NCI-H2107 (cell line): ENCODE data around the gene DMPK.
"Not testable (repeated sequence)": the region's sequence is repeated elsewhere in the genome, so short reads cannot be mapped to it uniquely, and the experiment has no call there.

ENCODE experiments used
- DNase-seq: peaks from one replicate; lab custom pipeline; 2025; lab: John Stamatoyannopoulos, UW

The DMPK gene

DNA sequence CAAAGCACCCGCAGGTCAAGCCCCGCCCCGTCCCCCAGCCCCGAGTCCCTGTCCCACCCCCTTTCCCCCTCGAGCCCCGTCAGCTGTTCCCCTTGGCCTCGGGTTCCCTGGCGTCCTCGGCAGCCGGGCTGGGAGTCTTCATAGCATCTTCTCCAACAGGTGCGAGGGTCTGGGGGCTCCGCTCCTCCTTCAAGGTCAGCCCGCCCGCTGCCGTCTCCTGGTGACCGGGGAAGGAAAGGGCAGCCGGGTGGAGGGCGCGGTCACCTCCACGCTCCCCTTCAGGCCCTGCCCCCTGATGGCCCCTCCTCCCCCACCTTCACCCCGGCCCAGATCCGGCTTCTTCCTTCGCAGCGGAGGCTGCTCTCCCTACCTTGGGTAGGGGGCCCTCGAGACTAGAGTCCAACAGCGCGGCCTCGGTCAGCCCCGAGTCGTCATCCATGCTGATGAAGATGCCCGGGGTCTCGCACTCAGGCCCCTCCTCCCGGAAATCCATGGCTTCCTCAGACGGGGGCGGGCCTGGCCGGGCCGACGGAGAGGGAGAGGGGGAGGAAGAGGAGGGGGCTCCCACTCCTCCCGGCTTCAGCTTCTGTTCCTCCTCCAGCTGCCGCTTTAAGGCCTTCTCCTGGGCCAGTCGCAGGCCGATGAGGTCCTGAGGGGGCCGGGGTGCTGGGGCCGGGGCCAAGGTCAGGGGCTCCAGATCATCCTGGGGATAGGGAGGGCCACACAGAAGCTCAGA is 33.4 kb upstream of the DMPK start:
- no peak for DNase-seq

DNA sequence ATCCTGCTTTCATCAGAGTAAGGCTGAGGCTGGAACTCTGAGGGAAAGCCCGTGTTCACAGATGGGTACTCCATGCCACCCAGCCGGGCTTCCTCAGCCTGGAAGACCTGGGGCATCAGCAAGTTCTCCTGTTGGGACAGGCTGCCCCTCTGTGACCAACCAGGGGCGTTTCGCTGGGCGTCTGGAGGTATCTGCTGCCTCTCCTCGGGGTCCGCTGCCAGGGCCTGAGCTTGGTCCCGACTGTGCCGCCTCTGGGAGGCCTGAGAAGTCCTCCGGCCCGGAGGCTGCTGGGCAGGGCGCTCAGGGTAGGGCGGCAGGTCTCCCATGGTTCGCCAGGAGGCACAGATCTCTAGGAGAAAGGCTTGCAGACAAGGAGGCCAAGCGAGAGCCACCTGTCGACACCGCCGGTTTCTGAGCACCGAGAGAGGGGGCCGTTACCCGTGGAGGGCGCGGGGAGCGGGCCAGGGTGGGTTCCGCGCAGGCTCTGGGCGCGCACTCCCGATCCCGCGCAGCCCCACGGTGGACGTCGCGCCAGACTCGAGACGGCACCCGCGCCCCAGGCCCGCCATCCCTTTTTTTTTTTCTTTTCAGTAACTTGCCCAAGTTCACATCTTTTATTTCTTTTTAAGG is 32.7 kb upstream of the DMPK start, which contains the start of gene RSPH6A:
Gene RSPH6A, minus strand, starts transcription at position 458 of the 630 bp plus-strand sequence. Its CDS starts 132 bp downstream, at position 326.
- no peak for DNase-seq

DNA sequence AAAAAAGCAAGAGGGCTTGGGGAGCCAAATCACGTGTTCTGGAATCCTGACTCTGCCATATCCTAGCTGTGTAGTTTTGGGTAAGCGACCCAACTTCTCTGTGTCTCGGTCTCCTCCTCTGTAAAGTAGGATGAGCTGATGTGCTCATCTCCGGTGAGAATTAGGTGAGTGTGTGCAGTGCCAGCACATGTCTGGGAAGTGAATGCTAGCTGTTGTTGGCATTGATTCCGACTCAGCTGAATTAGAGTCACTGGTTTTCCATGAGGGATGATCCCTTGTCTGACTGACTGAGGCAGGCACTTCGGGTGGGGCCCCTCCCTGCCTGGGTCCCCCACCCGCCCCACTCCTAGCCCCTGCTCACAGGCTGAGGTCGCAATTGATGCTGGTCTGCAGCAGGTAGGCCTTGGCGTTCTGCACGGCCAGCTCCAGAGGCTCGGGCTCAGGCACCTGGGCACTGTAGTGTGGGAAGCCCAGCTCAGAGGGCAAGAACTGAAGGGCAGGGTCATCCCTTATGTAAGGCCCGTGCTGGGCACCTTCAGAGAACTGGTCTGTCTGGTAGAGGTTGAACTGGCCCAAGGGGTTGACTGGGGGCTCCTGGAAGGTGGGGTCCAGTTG is 32.0 kb upstream of the DMPK start:
- DNase-seq = no peak

DNA sequence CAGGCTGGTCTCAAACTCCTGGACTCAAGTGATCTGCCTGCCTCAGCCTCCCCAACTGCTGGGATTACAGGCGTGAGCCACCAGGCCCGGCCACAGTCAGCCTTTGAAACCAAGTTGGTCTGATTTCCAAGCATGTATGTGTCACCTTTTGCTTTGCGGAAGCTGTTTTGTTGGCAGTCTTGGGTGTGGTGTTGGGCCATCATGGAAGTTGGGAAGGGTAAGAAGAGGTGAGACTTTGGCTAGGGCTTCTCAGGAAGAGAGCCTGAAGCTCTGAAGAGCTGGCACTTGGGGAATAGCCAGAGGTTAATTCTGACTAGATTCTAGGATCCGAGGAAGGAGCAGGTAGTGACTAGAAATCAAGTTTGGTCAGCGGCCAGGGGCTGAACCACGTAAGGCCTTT is 30.0 kb upstream of the DMPK start:
- no peak for DNase-seq

DNA sequence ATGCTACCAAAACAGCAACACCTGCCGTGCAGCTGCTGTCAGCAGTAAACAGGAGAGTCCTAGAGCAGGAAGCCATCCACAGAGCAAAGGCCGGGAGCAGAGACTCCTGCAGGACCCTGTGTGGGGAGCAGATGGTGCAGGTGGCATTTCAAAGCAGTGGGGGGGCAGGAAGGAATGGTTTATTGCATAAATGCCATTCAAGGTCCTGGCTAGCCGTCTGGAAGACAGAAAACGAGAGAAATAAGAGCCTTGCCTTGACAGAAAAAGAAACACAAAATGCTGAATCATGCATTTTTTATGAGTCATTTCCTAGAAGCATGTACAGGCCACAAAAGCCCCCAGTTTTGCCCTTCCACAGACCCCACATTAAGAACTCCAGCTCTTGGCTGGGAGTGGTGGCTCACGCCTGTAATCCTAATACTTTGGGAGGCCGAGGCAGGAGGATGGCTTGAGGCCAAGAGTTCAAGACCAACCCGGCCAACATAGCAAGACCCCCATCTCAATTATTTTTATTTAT is 27.4 kb upstream of the DMPK start:
- peak; percentile 59 for DNase-seq

DNA sequence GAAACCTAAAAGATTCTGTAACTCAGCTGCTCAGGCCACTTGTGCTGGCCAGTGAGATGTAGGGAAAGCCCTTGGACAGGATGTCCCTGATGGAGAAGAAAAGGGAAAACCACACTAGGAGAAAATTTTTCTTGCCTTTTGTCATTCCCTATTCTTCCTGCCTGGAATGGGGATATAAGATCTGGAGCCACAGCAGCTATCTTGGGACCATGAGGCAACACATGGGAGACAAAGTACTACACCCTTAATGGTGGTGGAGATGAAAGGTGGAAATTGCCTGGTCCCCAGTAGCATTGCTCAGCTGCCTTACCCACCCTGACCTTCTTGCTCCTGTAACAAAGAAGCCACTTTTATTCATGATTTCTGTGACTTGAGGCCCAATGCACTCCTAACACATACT is 23.4 kb upstream of the DMPK start:
- DNase-seq = no peak

DNA sequence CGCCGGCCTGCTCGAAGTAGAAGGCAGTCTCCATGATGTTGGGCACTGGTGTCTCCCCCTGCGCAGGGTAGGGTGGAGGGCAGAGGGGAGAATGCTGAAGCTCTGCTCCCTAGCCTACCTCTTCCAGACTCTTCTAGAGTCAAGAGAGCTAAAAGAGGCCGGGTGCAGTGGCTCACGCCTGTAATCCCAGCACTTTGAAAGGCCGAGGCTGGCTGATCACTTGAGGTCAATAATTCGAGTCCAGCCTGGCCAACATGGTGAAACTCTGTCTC is 22.6 kb upstream of the DMPK start:
- no peak for DNase-seq

DNA sequence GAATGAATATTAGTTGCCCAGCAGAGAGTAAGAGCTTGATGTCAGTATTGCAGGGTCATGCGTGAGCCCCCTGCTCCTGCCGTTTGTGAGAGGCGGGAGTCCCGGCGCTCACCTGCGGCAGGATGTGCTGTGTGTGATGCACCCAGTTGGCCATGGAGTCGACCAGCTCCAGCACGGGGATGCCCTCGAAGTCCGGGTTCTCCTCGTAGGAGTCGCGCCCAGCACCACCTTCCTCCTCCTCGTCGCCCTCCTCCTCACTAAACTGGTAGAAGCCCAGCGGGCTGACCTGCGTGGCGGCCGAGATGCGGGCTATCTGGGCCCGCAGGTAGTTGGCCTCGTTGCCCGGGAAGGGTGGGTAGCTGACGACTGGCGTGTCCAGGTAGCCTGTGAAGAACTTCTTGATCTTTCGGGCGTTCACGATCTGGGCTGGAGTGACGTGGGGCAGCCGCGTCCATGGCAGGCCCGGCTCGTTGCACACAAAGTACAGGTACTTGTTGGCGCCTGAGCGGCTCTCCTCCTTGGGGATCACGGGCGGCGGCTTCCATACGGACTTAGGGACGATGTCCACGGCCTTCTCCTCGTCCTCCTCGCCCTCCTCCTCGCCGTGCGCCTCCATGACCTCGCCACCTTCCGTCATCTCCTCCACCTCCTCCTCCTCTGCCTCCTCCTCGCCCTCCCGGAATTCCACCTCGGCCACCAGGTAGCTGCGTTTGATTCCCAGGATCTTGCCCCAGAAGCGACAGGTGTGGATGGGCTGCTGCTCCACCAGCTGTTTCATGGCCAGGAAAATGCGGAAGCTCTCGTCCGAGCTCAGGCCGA is 22.1 kb upstream of the DMPK start:
- DNase-seq = no peak

DNA sequence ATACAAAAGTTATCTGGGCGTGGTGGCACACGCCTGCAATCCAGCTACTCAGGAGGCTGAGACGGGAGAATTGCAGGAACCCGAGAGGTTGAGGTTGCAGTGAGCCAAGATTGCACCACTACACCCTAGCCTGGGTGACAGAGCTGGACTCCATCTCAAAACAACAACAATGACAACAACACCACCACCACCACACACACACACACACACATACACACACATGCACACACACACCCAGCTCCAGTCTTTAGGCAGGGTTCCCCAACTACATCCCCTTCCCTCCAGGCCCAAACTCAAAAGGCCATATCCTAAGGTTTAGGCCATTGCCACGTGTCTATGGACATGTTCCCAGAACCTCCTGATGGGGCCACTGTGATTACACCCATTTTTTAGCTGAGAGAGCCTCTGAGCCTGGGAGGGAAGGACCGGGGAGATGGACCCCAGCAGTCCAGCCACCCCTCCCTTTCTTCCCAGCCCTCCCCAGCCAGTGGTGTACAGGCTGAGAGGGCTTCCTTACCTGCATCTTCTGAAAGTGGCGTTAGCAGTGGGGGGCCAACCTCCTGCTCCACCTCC is 19.4 kb upstream of the DMPK start:
- no peak for DNase-seq

DNA sequence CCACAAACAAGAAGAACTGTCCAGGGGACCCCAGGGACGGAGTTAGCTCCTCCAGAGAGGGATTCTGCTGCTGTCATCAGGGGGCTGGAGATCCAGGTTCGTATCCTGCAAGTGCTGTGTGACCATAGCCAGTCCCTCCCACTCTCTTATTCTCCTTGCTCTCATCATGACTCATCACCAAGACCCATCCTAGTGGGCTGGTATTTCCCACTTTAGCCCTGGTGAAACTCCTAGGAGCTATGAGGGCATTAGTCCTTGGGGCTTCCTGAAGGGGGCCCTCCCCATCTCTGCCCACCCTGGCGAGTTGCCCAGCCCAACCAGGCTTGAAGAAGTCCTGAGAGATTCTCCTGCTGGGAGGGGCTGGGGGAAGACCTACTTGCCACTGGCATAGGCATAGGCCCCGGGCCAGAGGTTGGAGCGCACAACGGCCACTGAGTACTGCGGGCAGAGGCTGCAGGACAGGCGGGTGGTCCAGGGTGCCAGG is 17.8 kb upstream of the DMPK start:
- no peak for DNase-seq

DNA sequence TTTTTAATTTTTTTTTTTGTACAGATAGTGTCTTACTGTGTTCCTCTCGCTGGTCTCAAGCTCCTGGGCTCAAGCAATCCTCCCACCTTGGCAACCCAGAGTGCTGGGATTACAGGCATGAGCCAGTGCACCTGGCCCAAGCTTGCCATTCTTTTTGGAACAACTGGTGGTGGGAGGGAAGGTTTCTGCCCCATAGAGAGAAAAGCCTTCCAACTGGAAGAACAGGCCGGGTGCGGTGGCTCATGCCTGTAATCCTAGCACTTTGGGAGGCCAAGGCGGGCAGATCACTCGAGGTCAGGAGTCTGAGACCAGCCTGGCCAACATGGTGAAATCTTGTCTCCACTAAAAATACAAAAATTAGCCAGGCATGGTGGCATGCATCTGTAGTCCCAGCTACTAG is 17.3 kb upstream of the DMPK start:
- not testable (repeated sequence) for DNase-seq

DNA sequence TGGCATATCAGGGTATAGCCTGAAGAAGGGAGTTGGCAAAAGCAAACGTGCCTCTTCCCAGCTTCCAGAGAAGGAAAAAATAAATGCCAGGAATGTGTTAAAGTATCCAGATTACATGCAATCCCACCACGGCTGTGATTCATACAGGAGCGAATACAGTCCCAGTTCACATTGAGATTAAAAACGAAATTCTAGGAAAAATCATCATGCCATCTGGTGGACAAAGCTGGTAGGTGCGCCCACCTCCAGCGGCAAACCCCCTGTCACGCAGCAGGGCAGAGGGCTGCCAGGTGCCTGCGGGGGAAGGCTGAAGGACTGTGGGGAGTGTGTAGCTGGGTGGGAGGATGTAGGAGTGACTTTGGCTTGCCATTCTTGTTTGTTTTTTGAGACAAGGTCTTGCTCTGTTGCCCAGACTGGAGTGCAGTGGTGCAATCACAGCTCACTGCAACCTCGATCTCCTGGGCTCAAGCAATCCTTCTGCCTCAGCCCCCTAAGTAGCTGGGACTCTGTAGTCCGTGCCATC is 16.8 kb upstream of the DMPK start:
- peak; percentile 42 for DNase-seq

DNA sequence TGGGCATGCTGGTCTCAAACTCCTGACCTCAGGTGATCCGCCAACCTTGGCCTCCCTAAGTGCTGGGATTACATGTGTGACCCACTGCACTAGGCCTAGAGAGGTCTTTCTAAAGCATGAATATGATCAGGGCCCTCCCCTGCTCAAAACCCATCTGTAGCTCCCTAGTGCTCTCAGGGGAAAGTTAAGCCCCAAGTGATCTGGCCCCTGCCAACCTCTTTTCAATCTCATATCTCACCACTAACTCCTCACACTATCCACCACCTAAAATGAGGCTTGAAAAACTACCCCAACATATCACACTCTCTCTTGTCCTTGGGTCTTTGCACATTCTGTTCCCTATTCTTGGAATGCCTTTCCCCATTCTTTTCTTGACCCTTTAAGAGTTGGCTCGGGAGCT is 12.3 kb upstream of the DMPK start:
- DNase-seq = no peak

DNA sequence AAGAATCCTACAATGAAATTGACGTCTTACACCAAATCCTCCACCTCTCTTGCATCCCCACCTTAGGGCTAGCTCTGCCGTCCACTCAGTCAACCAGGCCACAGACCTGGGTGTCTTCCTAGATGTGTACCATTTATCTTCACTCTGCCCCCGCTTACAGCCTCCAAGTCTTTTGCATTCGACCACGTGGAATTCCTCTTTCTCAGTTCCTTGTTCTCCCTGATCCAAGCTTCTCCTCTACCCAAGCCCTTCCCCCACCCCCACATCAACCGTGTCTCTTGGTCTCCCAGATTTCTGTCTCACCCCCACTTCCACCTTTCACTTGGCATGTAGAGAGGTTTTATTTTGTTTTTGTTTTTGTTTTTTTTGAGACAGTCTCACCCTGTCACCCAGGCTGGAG is 11.6 kb upstream of the DMPK start:
- DNase-seq = no peak

DNA sequence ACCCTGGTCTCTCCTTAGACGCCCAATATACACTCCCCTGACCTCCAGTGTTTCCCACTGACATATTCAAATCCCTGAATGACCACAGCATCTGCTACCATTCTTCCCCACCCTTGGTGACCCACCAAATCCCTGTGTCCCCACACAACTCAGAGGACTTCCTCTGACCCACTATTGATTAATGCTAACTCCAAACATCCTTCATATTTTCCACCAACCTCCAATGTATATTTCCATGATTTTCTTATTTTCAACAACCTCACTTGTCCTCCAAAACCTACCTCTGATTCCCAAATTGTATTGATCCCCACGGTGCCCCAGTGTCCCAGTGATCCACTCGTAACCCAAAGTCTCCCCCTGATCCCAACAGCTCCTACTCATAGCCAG is 10.9 kb upstream of the DMPK start:
- no peak for DNase-seq

DNA sequence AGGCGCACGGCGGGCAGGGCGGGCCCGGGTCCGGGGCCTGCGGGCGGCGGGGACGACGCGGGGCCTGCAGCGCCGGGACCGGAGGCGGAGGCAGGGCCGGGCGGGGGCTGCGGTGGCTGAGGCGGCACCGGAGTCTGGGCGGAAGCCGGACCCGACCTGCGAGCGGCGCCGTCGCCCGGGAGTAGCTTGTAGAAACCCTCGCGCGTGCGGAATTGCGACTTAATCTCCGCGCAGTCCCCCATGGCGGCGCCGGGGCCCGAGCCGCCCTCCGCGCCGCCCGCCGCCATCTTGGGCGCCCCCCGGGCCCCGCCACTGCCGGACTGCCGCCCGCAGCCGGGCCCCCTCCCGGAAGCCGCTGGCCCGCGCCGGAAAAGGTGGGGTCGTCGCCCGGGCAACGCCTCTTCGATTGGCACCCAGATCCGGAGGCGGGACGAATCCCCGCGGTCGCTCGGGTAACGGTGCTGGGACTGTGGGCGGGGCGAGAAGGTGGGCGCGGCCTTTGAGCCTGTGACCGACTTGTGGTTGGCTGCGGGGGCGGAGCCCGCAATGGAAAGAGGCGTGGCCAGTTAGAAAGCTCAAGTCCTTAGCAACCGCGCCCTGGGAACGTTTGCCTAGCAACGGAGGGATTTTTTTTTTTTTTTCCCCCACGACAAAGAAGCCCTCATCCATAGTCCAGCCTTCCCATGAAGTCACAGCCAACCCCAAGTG is 10.3 kb upstream of the DMPK start, which contains the start of gene DMWD:
Gene DMWD, minus strand, starts transcription at position 376 of the 708 bp plus-strand sequence. Its CDS starts 89 bp downstream, at position 287.
- peak; percentile 95 for DNase-seq

DNA sequence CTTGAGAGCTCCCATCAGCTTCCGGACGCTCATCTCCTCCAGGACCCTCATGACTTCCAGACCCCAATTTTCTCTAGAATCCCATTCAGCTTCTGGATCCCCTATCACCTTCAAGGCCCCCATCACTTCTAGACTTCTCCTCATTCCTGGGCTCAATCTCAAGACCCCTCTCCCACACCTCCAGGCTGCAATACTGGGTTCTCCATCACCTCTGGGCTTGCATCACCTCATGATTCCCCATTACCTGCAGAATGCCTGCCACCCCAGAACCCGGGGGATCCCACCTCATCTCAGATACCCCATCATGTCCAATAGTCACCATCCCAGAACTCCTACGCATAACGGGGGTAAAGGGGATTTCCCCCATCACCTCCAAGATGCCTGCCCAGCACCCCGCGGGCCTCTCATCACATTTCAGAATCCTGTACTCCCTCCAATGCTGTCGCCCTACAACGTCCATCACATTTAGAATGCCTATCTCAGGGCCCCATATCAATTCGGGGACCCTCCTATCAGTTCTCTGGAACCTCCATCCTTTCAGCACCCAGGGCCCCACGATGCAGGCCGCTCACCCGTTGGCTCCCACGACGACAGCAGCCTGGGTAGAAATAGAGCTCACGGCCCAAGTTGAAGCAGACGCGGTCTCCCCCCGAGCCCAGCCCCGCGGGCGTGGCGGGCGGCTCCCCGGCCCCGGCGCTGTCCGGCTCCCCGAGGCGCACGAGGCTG is 9.6 kb upstream of the DMPK start:
- no peak for DNase-seq

DNA sequence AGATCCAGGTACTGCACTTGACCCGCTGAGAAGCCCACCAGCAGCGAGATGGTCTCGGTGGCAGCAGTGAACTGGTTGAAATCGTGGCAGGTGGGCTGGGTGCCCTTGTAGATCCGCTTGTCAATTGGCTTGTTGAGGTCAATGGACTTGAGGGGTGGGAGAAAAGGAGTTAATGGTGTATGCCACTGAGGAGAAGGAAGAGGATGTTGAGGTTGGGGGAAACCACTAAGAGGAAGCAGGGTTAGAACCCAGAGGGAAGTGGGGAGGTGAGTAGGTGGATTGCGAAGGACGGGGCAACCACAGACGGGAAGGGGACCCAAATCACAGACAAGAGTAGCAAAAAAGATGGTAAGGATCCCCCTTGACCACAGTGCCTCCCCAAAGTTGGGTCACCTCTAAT is 8.7 kb upstream of the DMPK start:
- no peak for DNase-seq

DNA sequence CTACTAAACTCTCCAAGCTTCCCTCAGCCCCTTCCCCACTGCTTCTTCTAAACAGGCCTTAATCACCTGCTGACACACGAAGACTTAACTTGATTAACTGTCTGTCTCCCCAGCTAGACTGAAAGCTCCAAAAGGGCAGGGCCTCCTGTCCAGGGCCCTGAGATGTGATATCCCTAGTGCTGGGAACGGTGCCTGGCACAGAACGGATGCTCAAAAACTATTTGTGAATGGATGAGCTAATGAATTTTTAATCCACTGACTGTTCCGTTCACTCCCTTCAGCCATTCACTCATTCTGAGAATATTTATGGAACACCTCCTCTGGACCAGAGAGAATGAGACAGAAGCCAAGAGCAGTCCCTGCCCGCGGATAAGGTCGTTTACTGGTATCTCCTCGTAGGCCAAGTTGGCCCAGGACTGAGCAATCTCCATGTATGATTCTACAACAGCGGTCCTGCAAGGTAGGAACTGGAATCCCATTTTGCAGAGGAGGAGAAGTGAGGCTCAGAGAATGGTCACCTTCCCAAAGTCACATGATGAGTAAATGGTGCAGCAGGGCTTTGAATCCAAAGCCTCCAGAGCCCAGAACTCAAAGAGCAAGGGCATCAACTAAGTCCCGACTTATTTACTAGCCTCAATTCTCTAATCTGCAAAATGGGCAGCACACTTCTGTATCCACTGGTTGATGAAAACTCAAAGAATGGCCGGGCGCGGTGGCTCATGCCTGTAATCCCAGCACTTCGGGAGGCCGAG is 6.9 kb upstream of the DMPK start:
- no peak for DNase-seq

DNA sequence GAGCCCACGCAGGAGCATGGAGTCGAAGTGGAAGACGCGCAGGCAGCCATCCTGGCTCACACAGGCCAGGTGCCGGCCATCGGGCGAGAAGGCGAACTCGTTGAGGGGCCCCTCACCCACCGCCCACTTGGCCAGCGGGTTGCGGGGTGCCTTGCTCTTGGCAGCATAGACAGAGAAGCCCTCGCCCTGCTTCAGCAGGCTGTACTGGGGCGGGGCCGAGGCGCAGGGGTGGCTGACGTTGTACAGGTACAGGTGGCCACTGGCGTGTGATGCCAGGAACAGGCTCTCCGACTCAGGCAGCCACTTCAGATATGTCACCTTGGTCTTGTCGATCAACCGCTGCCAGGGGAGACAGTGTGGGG is 4.2 kb upstream of the DMPK start:
- DNase-seq = no peak
